ENCODE data around the gene SYN1.

The SYN1 gene

DNA sequence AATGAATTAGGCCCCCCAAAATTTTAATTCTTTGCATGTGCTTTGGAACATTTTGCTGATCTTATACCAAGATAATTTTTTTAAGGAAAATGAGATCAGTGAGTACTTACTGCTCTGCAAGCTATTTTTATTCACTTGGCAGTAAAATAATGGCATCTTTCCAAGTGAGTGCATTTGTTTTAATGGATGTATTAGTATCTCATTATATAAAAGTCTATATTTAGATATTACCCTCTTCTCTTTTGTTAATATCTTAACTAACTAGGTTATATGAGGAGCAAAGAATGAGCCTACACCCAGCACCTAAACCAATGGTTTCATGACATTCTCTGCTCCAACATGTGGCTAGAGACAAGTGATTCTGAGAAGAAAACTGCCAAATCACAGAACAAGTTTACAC, 79.8 kb downstream of the SYN1 start:
- no peak overlapping the region for H3K4me3 ChIP-seq (ENCODE audit: low read depth, low read length)
- no peak for DNase-seq (ENCODE audit: low read depth)
- TF ChIP-seq, protein P1, sequence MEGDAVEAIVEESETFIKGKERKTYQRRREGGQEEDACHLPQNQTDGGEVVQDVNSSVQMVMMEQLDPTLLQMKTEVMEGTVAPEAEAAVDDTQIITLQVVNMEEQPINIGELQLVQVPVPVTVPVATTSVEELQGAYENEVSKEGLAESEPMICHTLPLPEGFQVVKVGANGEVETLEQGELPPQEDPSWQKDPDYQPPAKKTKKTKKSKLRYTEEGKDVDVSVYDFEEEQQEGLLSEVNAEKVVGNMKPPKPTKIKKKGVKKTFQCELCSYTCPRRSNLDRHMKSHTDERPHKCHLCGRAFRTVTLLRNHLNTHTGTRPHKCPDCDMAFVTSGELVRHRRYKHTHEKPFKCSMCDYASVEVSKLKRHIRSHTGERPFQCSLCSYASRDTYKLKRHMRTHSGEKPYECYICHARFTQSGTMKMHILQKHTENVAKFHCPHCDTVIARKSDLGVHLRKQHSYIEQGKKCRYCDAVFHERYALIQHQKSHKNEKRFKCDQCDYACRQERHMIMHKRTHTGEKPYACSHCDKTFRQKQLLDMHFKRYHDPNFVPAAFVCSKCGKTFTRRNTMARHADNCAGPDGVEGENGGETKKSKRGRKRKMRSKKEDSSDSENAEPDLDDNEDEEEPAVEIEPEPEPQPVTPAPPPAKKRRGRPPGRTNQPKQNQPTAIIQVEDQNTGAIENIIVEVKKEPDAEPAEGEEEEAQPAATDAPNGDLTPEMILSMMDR (IDR thresholded peaks at IDR 0.05; ENCODE audit: low read depth, low read length, missing control alignments), result no peak

DNA sequence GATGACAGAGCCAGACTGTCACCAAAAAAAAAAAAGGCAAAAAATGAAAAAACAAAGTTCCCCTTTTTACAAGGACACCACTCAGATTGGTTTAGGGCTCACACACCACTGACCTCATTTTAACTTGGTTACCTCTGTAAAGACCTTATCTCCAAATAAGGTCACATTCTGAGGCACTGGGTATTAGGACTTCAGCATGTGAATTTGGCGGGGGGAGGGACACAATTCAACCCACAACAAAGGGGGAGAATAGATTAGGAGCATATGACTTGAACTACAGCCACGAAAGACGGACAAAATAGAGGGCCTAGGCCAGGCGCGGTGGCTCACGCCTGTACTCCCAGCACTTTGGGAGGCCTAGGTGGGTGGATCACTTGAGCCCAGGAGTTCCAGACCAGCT, 89.6 kb downstream of the SYN1 start:
- DNase-seq (ENCODE audit: low read depth), result no peak
- TF ChIP-seq, protein P1 (IDR thresholded peaks at IDR 0.05; ENCODE audit: low read depth, low read length, missing control alignments), result no peak
- H3K4me3 ChIP-seq (ENCODE audit: low read depth, low read length), result no peak overlapping the region

DNA sequence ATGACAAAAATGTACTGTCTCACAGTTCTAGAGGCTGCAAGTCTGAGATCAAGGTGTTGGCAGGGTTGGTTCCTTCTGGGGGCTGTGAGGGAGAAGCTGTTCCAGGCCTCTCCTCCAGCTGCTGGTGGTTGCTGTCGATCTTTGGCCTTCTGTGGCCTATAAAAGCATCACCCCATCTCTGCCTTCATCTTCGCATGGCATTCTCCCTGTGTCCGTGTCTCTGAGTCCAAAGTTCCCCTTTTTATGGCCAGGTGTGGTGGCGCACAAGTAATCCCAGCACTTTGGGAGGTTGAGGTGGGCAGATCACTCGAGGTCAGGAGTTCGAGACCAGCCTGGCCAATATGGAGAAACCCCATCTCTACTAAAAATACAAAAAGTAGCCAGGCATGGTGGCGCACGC, 90.1 kb downstream of the SYN1 start:
- DNase-seq (ENCODE audit: low read depth), result no peak
- TF ChIP-seq, protein P1 (IDR thresholded peaks at IDR 0.05; ENCODE audit: low read depth, low read length, missing control alignments), result no peak
- no peak overlapping the region for H3K4me3 ChIP-seq (ENCODE audit: low read depth, low read length)

DNA sequence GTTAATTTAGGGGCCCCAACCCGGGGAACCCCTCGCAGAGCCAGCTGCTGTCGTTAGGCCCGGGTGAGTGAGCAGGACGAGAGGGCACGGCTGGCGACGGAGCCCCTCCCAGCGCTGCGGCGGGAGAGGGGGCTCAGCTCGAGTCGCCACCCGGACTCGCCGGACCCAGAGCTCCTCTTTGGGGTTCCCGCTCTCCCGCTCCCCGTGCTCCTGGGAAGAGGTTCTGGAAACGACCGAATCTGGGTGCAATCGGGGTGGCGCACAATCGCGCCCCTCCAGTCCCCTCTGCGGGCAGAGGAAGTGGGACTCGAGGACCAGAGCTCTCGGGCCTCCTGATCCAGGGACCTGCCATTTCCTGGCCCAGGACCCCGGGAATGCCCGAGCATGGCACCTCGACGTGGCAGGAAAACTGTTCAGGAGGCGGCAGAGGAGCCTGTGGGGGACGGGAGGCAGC, 95.9 kb downstream of the SYN1 start:
- peak overlapping the region; percentile 51 for H3K4me3 ChIP-seq (ENCODE audit: low read depth, low read length)
- DNase-seq (ENCODE audit: low read depth), result no peak
- TF ChIP-seq, protein P1 (IDR thresholded peaks at IDR 0.05; ENCODE audit: low read depth, low read length, missing control alignments), result no peak

DNA sequence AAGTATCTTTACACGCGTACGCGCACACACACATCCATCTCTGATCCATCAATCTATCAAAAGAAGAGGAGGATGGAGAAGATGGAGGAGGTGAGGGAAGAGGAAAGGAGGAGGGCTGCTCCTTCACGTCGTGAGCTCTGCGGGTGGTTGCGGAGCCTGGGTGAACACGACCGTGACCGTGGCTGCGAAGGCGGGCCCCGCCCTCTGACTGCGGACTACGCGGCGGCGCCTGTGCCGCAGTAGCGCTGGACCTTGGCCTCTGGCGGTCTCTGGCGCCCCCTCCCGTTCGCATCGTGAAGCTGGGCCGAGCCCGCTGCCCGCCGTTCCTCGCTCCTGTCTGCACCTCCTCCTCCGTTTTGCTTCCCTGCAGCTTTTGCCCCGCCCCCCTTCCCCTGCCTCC, 96.4 kb downstream of the SYN1 start:
- TF ChIP-seq, protein P1 (IDR thresholded peaks at IDR 0.05; ENCODE audit: low read depth, low read length, missing control alignments), result peak; percentile 77
- peak; percentile 16 for DNase-seq (ENCODE audit: low read depth)
- peak overlapping the region; percentile 51 for H3K4me3 ChIP-seq (ENCODE audit: low read depth, low read length)

Measured in GM12864 (cell line).